Camera-type eye (tissue), 1 donor: Measurements from ENCODE around the gene OR14A16. TPM values are rescaled to one million over a fixed set of nuclear protein-coding genes. Genes with fewer than 3 reads are reported as not detected.

ENCODE experiments used
- total RNA-seq: library from RNA; depleted of rRNA; stranded (reverse); fragments of >200 nt; gene quantifications from one replicate; pipeline ENCODE4 v1.2.3, GENCODE V29; 2014

Gene OR14A16
- total RNA-seq, result not detected

GRCh38 chr1:247824023-247824422 lies at the start of gene OR14A16:
TSS of gene OR14A16 (minus strand) at chr1:247824119. CDS start at chr1:247815729, 8,390 bp downstream.

GRCh38 chr1:247857069-247857984 lies 33.4 kb upstream of the OR14A16 start, which contains the start of gene TRIM58:
TSS of gene TRIM58 (plus strand) at chr1:247857187. CDS start at chr1:247857247, 60 bp downstream.

GRCh38 chr1:247841796-247842195 lies 17.9 kb upstream of the OR14A16 start, which contains the start of gene OR11L1:
TSS of gene OR11L1 (minus strand) at chr1:247841896. CDS start at chr1:247841896, 0 bp downstream.

Other genes with a start within 250 kb of the OR14A16 start
- gene OR2G2, start 235.8 kb downstream of the OR14A16 start, total RNA-seq, result not detected
- not detected for gene OR2G3, start 218.5 kb downstream of the OR14A16 start, total RNA-seq
- not detected for gene OR13G1, start 144.4 kb downstream of the OR14A16 start, total RNA-seq
- gene OR6F1, start 107.5 kb downstream of the OR14A16 start, total RNA-seq, result not detected
- not detected for gene OR14K1, start 85.5 kb downstream of the OR14A16 start, total RNA-seq
- gene OR14A2, start 76.0 kb downstream of the OR14A16 start, total RNA-seq, result not detected
- not detected for gene OR1C1, start 63.6 kb downstream of the OR14A16 start, total RNA-seq
- gene OR11L1, start 17.8 kb upstream of the OR14A16 start, total RNA-seq, result not detected
- 7.0 TPM for gene TRIM58, start 33.1 kb upstream of the OR14A16 start, total RNA-seq
- gene OR2W3, start 71.5 kb upstream of the OR14A16 start, total RNA-seq, result 0.44 TPM
- not detected for gene OR2T8, start 96.1 kb upstream of the OR14A16 start, total RNA-seq
- gene OR2AJ1, start 100.8 kb upstream of the OR14A16 start, total RNA-seq, result not detected
- gene OR2L8, start 124.7 kb upstream of the OR14A16 start, total RNA-seq, result not detected
- not detected for gene OR2AK2, start 141.1 kb upstream of the OR14A16 start, total RNA-seq
- 0.44 TPM for gene OR2L5, start 189.5 kb upstream of the OR14A16 start, total RNA-seq
- 0.88 TPM for gene OR2L2, start 206.0 kb upstream of the OR14A16 start, total RNA-seq
- gene OR2L3, start 222.7 kb upstream of the OR14A16 start, total RNA-seq, result 0.33 TPM